Measurements from ENCODE around the gene ARL6IP4. TPM values are rescaled to one million over a fixed set of nuclear protein-coding genes. Genes with fewer than 3 reads are reported as not detected.

ARL6IP4 gene
- total and polyA plus RNA-seq, 2 of the 4 experiments (the other 2 are of a cell fraction), result 161 to 254 TPM

GRCh38 chr12:122988612-122989212 is 8.2 kb downstream of the ARL6IP4 start:
- no peak overlapping the region for H3K56ac ChIP-seq (ENCODE audit: extremely low read depth, insufficient read depth, low read length)
- H4K5ac ChIP-seq (ENCODE audit: low read depth, low read length), result no peak overlapping the region
- no peak overlapping the region for H4K8ac ChIP-seq (ENCODE audit: low read depth in 2 of 2, low read length in 2 of 2)
- H3K9me3 ChIP-seq (ENCODE audit: control insufficient read depth, insufficient read depth, low read length), result no peaks in the 10 kb centered on the region
- no TSS peak for BruUV-seq (replicated peaks)
- no peak overlapping the region for H2BK5ac ChIP-seq (ENCODE audit: low read depth, low read length, poor library complexity, severe bottlenecking)
- peaks cover 6% of the 10 kb centered on the region; the same call in 1 of the 2 replicates for H3K9me1 ChIP-seq (ENCODE audit: insufficient read depth, low read length)
- H3K14ac ChIP-seq (replicated peaks; ENCODE audit: low read depth, low read length), result no peak overlapping the region
- no peak overlapping the region for H3K27ac ChIP-seq (ENCODE audit: insufficient read depth, low read length)
- POLR2A ChIA-PET (ENCODE audit: unreplicated experiment), result no interaction called here
- H3K4me1 ChIP-seq (ENCODE audit: control insufficient read depth, insufficient read depth, low read length), result peaks cover 11% of the 10 kb centered on the region
- no peak overlapping the region for H3K4me3 ChIP-seq (ENCODE audit: insufficient read depth, low read depth, low read length)
- H4K91ac ChIP-seq (ENCODE audit: insufficient read depth, low read depth, low read length), result no peak overlapping the region
- H2AFZ ChIP-seq (replicated peaks; ENCODE audit: low read length, poor library complexity), result no peak overlapping the region
- no peak overlapping the region for H2BK120ac ChIP-seq (ENCODE audit: low read depth, low read length)
- H3K9ac ChIP-seq (ENCODE audit: low read depth, low read length), result no peak overlapping the region
- ATAC-seq (ENCODE audit: low read depth) (no peak), DNase-seq (no peak)
- in situ Hi-C loops (cut with MboI; ENCODE audit: low sequenced_read_pairs), result loop anchor here (10.0 kb wide), 1 partner anchor 156 kb away; no protein-coding TSS in a partner anchor
- no peak overlapping the region for H3K4me2 ChIP-seq (ENCODE audit: low read depth, low read length)
- no peak overlapping the region for H2AK5ac ChIP-seq (ENCODE audit: low read depth, low read length)
- H3K27me3 ChIP-seq (ENCODE audit: control insufficient read depth, insufficient read depth, low read length), result no peaks in the 10 kb centered on the region
- 88% methylated on average over 10 of the region's 21 CpGs; no CpG with 5 or more reads in 1 of the 2 experiments for WGBS, 2 experiments (ENCODE audit: extremely low coverage in 2 of 2, insufficient read length in 1 of 2)
- no peak overlapping the region for H2BK20ac ChIP-seq (ENCODE audit: low read depth, low read length)
- TF ChIP-seq RFX5 (IDR thresholded peaks at IDR 0.05; ENCODE audit: low read depth, low read length), result no peak
- TF ChIP-seq MAZ (IDR thresholded peaks at IDR 0.05; ENCODE audit: borderline replicate concordance, low read depth, low read length), result no peak
- TF ChIP-seq RAD21 (IDR thresholded peaks at IDR 0.05; ENCODE audit: low read length), result no peak
- TF ChIP-seq CTCF (conservative IDR thresholded peaks at IDR 0.05; ENCODE audit: low read depth, low read length), result no peak
- TF ChIP-seq POLR2A (IDR thresholded peaks at IDR 0.05; ENCODE audit: low read depth, low read length), result no peak
- no peak for TF ChIP-seq CEBPB (IDR thresholded peaks at IDR 0.05; ENCODE audit: low read depth, low read length)
- TF ChIP-seq RCOR1 (IDR thresholded peaks at IDR 0.05; ENCODE audit: insufficient replicate concordance, low read length), result no peak
- TF ChIP-seq NFE2L2 (IDR thresholded peaks at IDR 0.05; ENCODE audit: low read depth, low read length), result no peak
- TF ChIP-seq SMC3 (IDR thresholded peaks at IDR 0.05; ENCODE audit: low read depth, low read length), result no peak
- no peak for TF ChIP-seq CHD1 (IDR thresholded peaks at IDR 0.05; ENCODE audit: low read depth, low read length)
- TF ChIP-seq MAFK (IDR thresholded peaks at IDR 0.05; ENCODE audit: low read depth, low read length), result no peak
- no peak for TF ChIP-seq USF2 (IDR thresholded peaks at IDR 0.05; ENCODE audit: low read depth, low read length)
- TF ChIP-seq FOS (IDR thresholded peaks at IDR 0.05; ENCODE audit: low read depth, low read length), result no peak
- no peak overlapping the region for H3K18ac ChIP-seq (ENCODE audit: low read depth, low read length)
- CTCF ChIA-PET, result no interaction called here
- H2BK15ac ChIP-seq (ENCODE audit: low read depth, low read length), result no peak overlapping the region
- H3K79me1 ChIP-seq (ENCODE audit: low read depth in 1 of 2, low read length in 2 of 2), result 0 out of 4 replicates have a peak, but pooled peaks cover 0 to 7% of the 10 kb centered on the region in 2 experiments
- peaks cover 39% of the 10 kb centered on the region; the same call in 1 of the 2 replicates for H3K36me3 ChIP-seq (ENCODE audit: control insufficient read depth, insufficient read depth, low read length)
- H2AK9ac ChIP-seq (replicated peaks; ENCODE audit: low read depth, low read length, poor library complexity), result no peak overlapping the region
- intact Hi-C loops (cut with micrococcal nuclease), result no loop called here
- dilution Hi-C loops (cut with HindIII; ENCODE audit: low sequenced_read_pairs, unreplicated experiment), result loop anchor here (25.0 kb wide), 1 partner anchor 249 kb away; the partner anchor contains the start of genes MPHOSPH9 and MTRFR
- no peak overlapping the region for H3K4ac ChIP-seq (ENCODE audit: low read depth, low read length)
- H4K20me1 ChIP-seq (ENCODE audit: insufficient read depth, low read length), result no peaks in the 10 kb centered on the region; the same call in 1 of the 2 replicates
- no peak overlapping the region for H3K23ac ChIP-seq (ENCODE audit: low read depth, low read length)

Measured in IMR-90 (cell line).